ENCODE results near the gene RIPOR3. TPM values are rescaled to one million over a fixed set of nuclear protein-coding genes. Genes with fewer than 3 reads are reported as not detected.
"Not testable (repeated sequence)": the region's sequence is repeated elsewhere in the genome, so short reads cannot be mapped to it uniquely, and the experiment has no call there.

The RIPOR3 gene
- total and polyA plus RNA-seq, 11 donors = 2.4 to 20.7 (median 4.9) TPM

DNA sequence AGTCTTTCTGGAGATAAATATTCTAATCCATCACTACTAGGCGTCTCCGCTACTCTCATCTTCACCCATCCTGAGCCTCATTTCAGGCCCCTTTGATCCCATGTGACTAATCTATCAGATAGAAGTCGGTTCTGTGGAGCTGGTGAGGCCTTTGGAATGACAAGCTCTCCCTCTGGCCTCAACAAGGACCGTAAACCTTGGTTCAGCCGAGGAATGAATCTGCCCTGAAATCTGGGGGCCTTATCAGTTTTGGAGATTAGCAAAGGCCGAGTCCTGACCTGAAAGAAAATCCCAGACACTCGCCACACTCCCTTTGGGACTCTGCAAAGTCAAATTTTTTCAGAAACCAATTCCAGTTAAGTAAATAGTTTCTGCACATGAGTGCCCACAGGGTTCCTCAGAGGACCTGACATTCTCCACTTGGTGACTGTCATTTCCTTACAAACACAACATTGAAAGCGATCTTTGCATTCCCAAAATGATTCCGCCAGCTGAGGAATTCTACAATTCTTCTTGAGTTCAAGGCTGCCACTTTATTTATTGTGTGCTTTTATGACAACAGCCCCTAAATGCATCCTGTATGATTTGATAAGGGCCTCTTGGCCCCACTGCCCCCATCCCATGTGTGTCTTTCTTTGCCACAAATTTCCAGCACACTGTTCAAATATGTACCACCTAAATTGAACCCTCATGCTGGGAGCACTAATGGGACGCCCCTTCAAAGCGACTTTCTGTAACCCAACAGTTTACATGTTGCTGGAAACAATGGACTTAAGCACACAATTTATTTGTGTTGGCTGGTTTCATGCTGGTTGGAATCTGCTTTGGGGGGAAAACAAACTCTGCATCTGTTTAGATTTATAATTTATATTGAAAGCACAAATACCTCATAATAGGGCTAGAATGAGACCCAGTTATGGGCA, 10.0 kb upstream of the RIPOR3 start:
- 76 to 86% (median 84%) methylated on average over 11 of the region's 11 CpGs for WGBS, 4 donors
- DNase-seq (no peak), ATAC-seq (no peak)
- Histone ChIP-seq H3K9me3 (no peaks in the 10 kb centered on the region), H3K27ac (no peak overlapping the region), H3K4me3 (no peak overlapping the region), H3K36me3 (no peaks in the 10 kb centered on the region), H3K27me3 (no peaks in the 10 kb centered on the region), H3K4me1 (no peaks in the 10 kb centered on the region)
- intact Hi-C loops (cut with DNase I) = no loop called here
- TF ChIP-seq POLR2A (IDR thresholded peaks at IDR 0.05) = no peak
- TF ChIP-seq, protein P1, sequence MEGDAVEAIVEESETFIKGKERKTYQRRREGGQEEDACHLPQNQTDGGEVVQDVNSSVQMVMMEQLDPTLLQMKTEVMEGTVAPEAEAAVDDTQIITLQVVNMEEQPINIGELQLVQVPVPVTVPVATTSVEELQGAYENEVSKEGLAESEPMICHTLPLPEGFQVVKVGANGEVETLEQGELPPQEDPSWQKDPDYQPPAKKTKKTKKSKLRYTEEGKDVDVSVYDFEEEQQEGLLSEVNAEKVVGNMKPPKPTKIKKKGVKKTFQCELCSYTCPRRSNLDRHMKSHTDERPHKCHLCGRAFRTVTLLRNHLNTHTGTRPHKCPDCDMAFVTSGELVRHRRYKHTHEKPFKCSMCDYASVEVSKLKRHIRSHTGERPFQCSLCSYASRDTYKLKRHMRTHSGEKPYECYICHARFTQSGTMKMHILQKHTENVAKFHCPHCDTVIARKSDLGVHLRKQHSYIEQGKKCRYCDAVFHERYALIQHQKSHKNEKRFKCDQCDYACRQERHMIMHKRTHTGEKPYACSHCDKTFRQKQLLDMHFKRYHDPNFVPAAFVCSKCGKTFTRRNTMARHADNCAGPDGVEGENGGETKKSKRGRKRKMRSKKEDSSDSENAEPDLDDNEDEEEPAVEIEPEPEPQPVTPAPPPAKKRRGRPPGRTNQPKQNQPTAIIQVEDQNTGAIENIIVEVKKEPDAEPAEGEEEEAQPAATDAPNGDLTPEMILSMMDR (IDR thresholded peaks at IDR 0.05) = no peak

- intact Hi-C loops (cut with DNase I) = no loop called here
- Histone ChIP-seq H3K9me3 (no peaks in the 10 kb centered on the region), H3K4me3 (no peak overlapping the region), H3K27ac (no peak overlapping the region), H3K36me3 (no peaks in the 10 kb centered on the region), H3K27me3 (no peaks in the 10 kb centered on the region), H3K4me1 (peaks cover 0 to 8% (median 1%) of the 10 kb centered on the region in 12 donors)
- 92 to 94% (median 93%) methylated on average over 5 of the region's 5 CpGs for WGBS, 4 donors
- TF ChIP-seq POLR2A (IDR thresholded peaks at IDR 0.05) = no peak
- TF ChIP-seq, protein P1 (IDR thresholded peaks at IDR 0.05) = no peak
- ATAC-seq (no peak), DNase-seq (no peak)
These were observed 8.3 kb upstream of the RIPOR3 start for GRCh38 chr20:50699688-50700087.

DNA sequence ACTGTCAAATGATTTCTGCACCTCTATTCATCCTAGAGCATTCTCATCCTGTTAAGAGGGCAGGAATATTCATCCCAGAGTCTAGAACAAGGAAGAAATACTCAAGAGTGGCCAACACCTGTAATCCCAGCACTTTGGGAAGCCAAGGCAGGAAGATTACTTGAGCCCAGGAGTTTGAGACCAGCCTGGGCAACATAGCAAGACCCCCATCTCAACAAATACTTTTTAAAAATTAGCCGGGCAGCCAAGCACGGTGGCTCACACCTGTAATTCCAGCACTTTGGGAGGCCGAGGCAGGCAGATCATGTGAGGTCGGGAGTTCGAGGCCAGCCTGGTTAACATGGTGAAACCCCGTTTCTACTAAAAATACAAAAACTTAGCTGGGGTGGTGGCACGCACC, 6.9 kb upstream of the RIPOR3 start:
- ATAC-seq; DNase-seq; H3K9me3 ChIP-seq; H3K4me3 ChIP-seq; H3K27ac ChIP-seq; H3K4me1 ChIP-seq; H3K36me3 ChIP-seq; intact Hi-C loops (cut with DNase I); H3K27me3 ChIP-seq: not testable (repeated sequence)
- 94 to 98% (median 96%) methylated on average over 7 of the region's 7 CpGs for WGBS, 4 donors

DNA sequence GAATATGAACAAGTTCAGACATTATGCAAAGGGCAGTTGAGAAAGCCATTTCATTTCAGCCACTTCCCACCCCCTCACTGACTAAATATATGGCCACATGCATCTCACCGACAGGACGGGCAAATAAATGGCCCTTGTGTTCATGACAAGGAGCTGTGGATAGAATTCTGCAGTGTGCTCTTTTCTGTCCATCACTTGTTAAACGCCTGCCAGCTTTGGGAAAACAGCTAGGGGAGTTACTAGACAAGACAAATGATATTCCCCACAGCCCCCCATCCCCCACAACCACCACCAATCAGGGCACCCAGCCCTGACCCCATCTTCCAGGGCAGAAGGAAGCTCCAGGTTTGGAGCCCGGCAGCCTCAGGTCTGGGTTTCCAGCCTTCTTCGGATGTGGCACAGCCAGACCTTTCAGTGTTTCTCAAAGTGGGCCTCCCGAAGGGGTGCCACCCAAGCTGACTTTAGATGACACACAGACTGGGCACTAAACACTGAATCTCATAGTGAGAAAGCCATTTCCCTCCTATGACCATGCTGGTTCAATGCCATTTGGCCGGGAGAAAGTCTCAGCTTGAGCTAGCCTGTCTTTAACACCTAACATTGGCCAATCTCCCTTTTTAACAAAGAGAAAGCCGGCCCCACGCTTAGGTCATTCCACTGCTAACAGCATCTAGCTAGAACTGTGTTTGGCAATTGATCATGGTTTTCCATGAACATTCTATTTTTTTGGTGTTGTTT, 4.0 kb upstream of the RIPOR3 start:
- TF ChIP-seq POLR2A (IDR thresholded peaks at IDR 0.05) = no peak
- TF ChIP-seq, protein P1 (IDR thresholded peaks at IDR 0.05) = no peak
- H3K36me3 ChIP-seq = no peaks in the 10 kb centered on the region
- intact Hi-C loops (cut with DNase I) = no loop called here
- peaks cover 0 to 33% (median 6%) of the 10 kb centered on the region in 9 donors for H3K27me3 ChIP-seq
- no peak overlapping the region for H3K4me3 ChIP-seq
- H3K4me1 ChIP-seq = peaks cover 0 to 21% (median 7%) of the 10 kb centered on the region in 12 donors
- ATAC-seq = peak in 3 of 4 donors; percentile 33 to 43 (median 34)
- no peaks in the 10 kb centered on the region for H3K9me3 ChIP-seq
- no peak overlapping the region for H3K27ac ChIP-seq
- WGBS, 4 donors = 62 to 80% (median 65%) methylated on average over 9 of the region's 9 CpGs
- DNase-seq = no peak
